HepG2 (cell line): ENCODE measurements around the gene SPTBN5. TPM values are rescaled to one million over a fixed set of nuclear protein-coding genes. Genes with fewer than 3 reads are reported as not detected.

ENCODE experiments used
- GLI4 ChIP-seq: sonication (generic); formaldehyde crosslinking; IDR thresholded peaks from 2 replicates; pipeline ENCODE4 v1.5.1; 2020; ENCODE audit warnings: missing genetic modification reagents, mild to moderate bottlenecking, moderate library complexity, borderline replicate concordance
- IKZF1 ChIP-seq: fragments of 450-650 bp; IDR thresholded peaks from 2 replicates; pipeline ENCODE4 v1.7.1; 2016
- IRF9 ChIP-seq: sonication (generic); formaldehyde crosslinking; IDR thresholded peaks from 2 replicates; pipeline ENCODE4 v1.8.0; 2022; ENCODE audit warnings: missing genetic modification reagents, mild to moderate bottlenecking, borderline replicate concordance
- KDM6A ChIP-seq: IDR thresholded peaks from 2 replicates; pipeline ENCODE4 v1.6.1; 2016; ENCODE audit warnings: low read depth
- NR2F1 ChIP-seq, 2 experiments: fragments of 450-650 bp in 1 of 2; formaldehyde crosslinking in 1 of 2; IDR thresholded peaks; 2 replicates each; pipeline versions ENCODE4 v1.5.0 to v1.6.1; 2016 to 2020; ENCODE audit warnings: mild to moderate bottlenecking in 1 of 2, missing compliant biosample characterization in 1 of 2, missing genetic modification reagents in 1 of 2, moderate library complexity in 1 of 2
- PLSCR1 ChIP-seq: sonication (generic); formaldehyde crosslinking; IDR thresholded peaks from 2 replicates; pipeline ENCODE4 v1.5.0; 2020; ENCODE audit warnings: missing genetic modification reagents, mild to moderate bottlenecking, borderline replicate concordance
- POLR2A ChIP-seq, 2 experiments: IDR thresholded peaks; 2 replicates each; pipeline ENCODE4 v1.6.1; 2011; ENCODE audit warnings: low read depth in 2 of 2, low read length in 2 of 2, mild to moderate bottlenecking in 1 of 2, moderate library complexity in 1 of 2; ENCODE audit not compliant: insufficient read depth in 1 of 2
- PRMT3 ChIP-seq: sonication (generic); formaldehyde crosslinking; IDR thresholded peaks from 2 replicates; pipeline ENCODE4 v1.8.1; 2022; ENCODE audit warnings: low read depth, mild to moderate bottlenecking, moderate library complexity, missing genetic modification reagents, borderline replicate concordance
- ZBTB20 ChIP-seq: sonication (generic); formaldehyde crosslinking; IDR thresholded peaks from 2 replicates; pipeline ENCODE4 v1.8.1; 2023; ENCODE audit warnings: missing genetic modification reagents, low read depth, mild to moderate bottlenecking, borderline replicate concordance
- ZFP82 ChIP-seq: sonication (generic); formaldehyde crosslinking; IDR thresholded peaks from 2 replicates; pipeline ENCODE4 v1.5.1; 2020; ENCODE audit warnings: mild to moderate bottlenecking, missing genetic modification reagents, borderline replicate concordance
- ZNF282 ChIP-seq: fragments of 450-650 bp; IDR thresholded peaks from 2 replicates; pipeline ENCODE4 v1.6.1; 2018; ENCODE audit not compliant: partially characterized antibody
- ZNF318 ChIP-seq: sonication (generic); formaldehyde crosslinking; IDR thresholded peaks from 2 replicates; pipeline ENCODE4 v1.4.0; 2020; ENCODE audit warnings: mild to moderate bottlenecking, missing genetic modification reagents
- ZNF343 ChIP-seq: sonication (generic); formaldehyde crosslinking; IDR thresholded peaks from 2 replicates; pipeline ENCODE4 v1.4.0; 2020; ENCODE audit warnings: mild to moderate bottlenecking, missing genetic modification reagents
- ZNF446 ChIP-seq: sonication (generic); formaldehyde crosslinking; IDR thresholded peaks from 2 replicates; pipeline ENCODE4 v1.5.0; 2020; ENCODE audit warnings: mild to moderate bottlenecking, missing genetic modification reagents
- ZNF530 ChIP-seq: sonication (generic); formaldehyde crosslinking; IDR thresholded peaks from 2 replicates; pipeline ENCODE4 v1.5.0; 2020; ENCODE audit warnings: low read depth, mild to moderate bottlenecking, missing genetic modification reagents
- polyA plus RNA-seq, 8 experiments: library from polyadenylated mRNA; depleted of rRNA in 3 of 8; stranded (reverse) in 7 of 8; unstranded in 1 of 8; fragments of >200 nt; fragmentation: Illumina TruSeq in 4 of 8; extraction: Trizol in 4 of 8; gene quantifications; 2 replicates each; pipeline versions ENCODE4 v1.2.1 to v1.2.3, GENCODE V29; 2011 to 2016; ENCODE audit warnings: low read depth in 4 of 8, missing spikeins in 1 of 8, mixed read lengths in 1 of 8; ENCODE audit not compliant: insufficient read depth in 1 of 8
- total RNA-seq, 5 experiments: library from RNA; depleted of rRNA; stranded (reverse); fragments of >200 nt; fragmentation: Illumina TruSeq; extraction: Trizol; gene quantifications; 2 replicates each; pipeline ENCODE4 v1.2.3, GENCODE V29; 2016; ENCODE audit warnings: low read depth in 1 of 5
- TF ChIP-seq, protein P1 (sequence below): sonication (generic); formaldehyde crosslinking; IDR thresholded peaks from 2 replicates; pipeline ENCODE4 v1.5.0; 2020; ENCODE audit warnings: mild to moderate bottlenecking, missing genetic modification reagents

SPTBN5 gene
- total and polyA plus RNA-seq, 2 of the 13 experiments (the other 11 are each of a cell fraction or from before 2014, with no cell fraction given) = 0.01 to 0.07 TPM

DNA sequence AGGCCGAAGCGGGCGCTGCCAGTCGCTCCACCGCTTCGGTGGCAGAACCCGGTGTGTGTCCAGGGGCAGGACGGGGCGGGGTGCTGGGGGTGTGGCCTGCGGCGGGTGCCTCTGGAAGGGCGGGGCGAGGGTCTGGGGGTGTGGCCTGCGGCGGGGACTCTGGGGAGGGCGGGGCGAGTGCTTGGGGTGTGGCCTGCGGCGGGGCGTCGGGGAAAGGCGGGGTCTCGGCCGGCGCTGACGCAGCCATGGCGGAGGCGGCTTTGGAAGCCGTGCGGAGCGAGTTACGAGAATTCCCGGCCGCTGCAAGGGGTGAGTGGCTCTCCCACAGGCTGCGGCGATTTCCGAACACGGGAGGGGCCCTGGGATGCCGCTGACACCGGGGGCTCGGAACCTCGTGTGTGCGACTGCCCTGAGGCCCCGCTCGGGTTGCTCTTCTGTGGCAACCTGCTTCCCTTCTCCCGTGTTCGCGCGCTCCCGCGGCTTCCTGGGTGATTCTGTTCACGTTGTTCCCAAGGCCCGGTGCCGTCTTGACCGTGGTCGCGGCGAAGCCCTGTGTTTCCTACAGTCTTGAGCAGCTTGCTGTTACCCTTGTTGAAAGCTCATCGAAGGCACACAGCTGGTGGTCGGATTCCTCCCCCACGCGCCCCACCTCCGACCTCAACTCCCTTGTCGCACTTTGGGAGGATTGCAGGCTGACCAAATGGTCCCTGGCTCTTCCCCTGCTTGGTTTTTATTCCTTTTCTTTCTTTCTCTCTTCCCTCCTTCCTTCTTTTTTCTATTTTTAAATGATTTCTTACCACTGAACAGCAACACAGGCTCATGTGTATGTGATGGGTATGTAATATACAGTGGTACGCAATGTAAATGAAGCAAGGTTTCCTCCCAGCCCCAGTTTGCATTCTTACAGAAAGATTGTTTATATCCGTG, 65.7 kb downstream of the SPTBN5 start, which contains the start of gene JMJD7 (continued):
- TF ChIP-seq ZFP82 = no peak
- no peak for TF ChIP-seq GLI4
- TF ChIP-seq ZBTB20 = no peak
- no peak for TF ChIP-seq PRMT3 (CRISPR knock-in tag)
- no peak for TF ChIP-seq NR2F1 (CRISPR knock-in tag; IDR thresholded peaks at IDR 0.05)
- no peak for TF ChIP-seq ZNF530
- TF ChIP-seq IKZF1 = no peak
- no peak for TF ChIP-seq ZNF282
- TF ChIP-seq ZNF343 (CRISPR knock-in tag) = no peak
- no peak for TF ChIP-seq PLSCR1 (CRISPR knock-in tag)
- peak; percentile 87 to 90 for TF ChIP-seq POLR2A (IDR thresholded peaks at IDR 0.05; ENCODE audit: insufficient read depth in 1 of 2, low read depth in 2 of 2, low read length in 2 of 2)
- TF ChIP-seq IRF9 (CRISPR knock-in tag) = peak; percentile 71; the same call in 1 of the 2 replicates
- TF ChIP-seq KDM6A (CRISPR knock-in tag) = no peak
- no peak for TF ChIP-seq ZNF446
- TF ChIP-seq, protein P1, sequence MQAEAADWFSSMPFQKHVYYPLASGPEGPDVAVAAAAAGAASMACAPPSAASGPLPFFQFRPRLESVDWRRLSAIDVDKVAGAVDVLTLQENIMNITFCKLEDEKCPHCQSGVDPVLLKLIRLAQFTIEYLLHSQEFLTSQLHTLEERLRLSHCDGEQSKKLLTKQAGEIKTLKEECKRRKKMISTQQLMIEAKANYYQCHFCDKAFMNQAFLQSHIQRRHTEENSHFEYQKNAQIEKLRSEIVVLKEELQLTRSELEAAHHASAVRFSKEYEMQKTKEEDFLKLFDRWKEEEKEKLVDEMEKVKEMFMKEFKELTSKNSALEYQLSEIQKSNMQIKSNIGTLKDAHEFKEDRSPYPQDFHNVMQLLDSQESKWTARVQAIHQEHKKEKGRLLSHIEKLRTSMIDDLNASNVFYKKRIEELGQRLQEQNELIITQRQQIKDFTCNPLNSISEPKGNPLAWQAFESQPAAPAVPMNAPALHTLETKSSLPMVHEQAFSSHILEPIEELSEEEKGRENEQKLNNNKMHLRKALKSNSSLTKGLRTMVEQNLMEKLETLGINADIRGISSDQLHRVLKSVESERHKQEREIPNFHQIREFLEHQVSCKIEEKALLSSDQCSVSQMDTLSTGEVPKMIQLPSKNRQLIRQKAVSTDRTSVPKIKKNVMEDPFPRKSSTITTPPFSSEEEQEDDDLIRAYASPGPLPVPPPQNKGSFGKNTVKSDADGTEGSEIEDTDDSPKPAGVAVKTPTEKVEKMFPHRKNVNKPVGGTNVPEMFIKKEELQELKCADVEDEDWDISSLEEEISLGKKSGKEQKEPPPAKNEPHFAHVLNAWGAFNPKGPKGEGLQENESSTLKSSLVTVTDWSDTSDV (CRISPR knock-in tag) = no peak
- TF ChIP-seq ZNF318 (CRISPR knock-in tag) = no peak
